HG02678 (cell line): ENCODE measurements around the gene TBC1D5.
A peak's percentile ranks its signal among the peaks of the same experiment; 100 is the strongest.

Source experiments
- ATAC-seq: cut with Tn5 transposase; IDR thresholded peaks from one replicate; pipeline ENCODE4 v1.9.1; 2021; ENCODE audit warnings: mild to moderate bottlenecking, moderate library complexity; ENCODE audit not compliant: unreplicated experiment

The TBC1D5 gene

GRCh38 chr3:17605032-17605431 is 137.4 kb downstream of the TBC1D5 start:
- no peak for ATAC-seq

- no peak for ATAC-seq
Observed at GRCh38 chr3:17602126-17602525, 140.3 kb downstream of the TBC1D5 start.

GRCh38 chr3:17592956-17593355 is 149.5 kb downstream of the TBC1D5 start:
- ATAC-seq: no peak

- ATAC-seq: no peak
Observed at GRCh38 chr3:17590465-17590864, 152.0 kb downstream of the TBC1D5 start.

GRCh38 chr3:17589888-17590287 is 152.5 kb downstream of the TBC1D5 start:
- no peak for ATAC-seq

GRCh38 chr3:17588422-17588821 is 154.0 kb downstream of the TBC1D5 start:
- no peak for ATAC-seq

- ATAC-seq: no peak
Observed at GRCh38 chr3:17585394-17586325, 156.8 kb downstream of the TBC1D5 start.

GRCh38 chr3:17584066-17584465 is 158.4 kb downstream of the TBC1D5 start:
- ATAC-seq: no peak

GRCh38 chr3:17583530-17583929 is 158.9 kb downstream of the TBC1D5 start:
- no peak for ATAC-seq

- no peak for ATAC-seq
Observed at GRCh38 chr3:17581421-17582080, 160.9 kb downstream of the TBC1D5 start.

- no peak for ATAC-seq
Observed at GRCh38 chr3:17580901-17581300, 161.5 kb downstream of the TBC1D5 start.

- peak; percentile 98 for ATAC-seq
Observed at GRCh38 chr3:17579289-17580031, 163.0 kb downstream of the TBC1D5 start.

- ATAC-seq: no peak
Observed at GRCh38 chr3:17577796-17578520, 164.5 kb downstream of the TBC1D5 start.

GRCh38 chr3:17573396-17573795 is 169.0 kb downstream of the TBC1D5 start:
- ATAC-seq: peak; percentile 91

- no peak for ATAC-seq
Observed at GRCh38 chr3:17571686-17572085, 170.7 kb downstream of the TBC1D5 start.

GRCh38 chr3:17562845-17563244 is 179.6 kb downstream of the TBC1D5 start:
- ATAC-seq: no peak

GRCh38 chr3:17558565-17558964 is 183.9 kb downstream of the TBC1D5 start:
- no peak for ATAC-seq

- ATAC-seq: no peak
Observed at GRCh38 chr3:17557749-17558463, 184.5 kb downstream of the TBC1D5 start.

GRCh38 chr3:17555525-17555924 is 186.9 kb downstream of the TBC1D5 start:
- ATAC-seq: no peak

- ATAC-seq: no peak
Observed at GRCh38 chr3:17554078-17554477, 188.4 kb downstream of the TBC1D5 start.
